SK-N-SH (cell line): ENCODE measurements around the gene LIX1.

ENCODE experiments used
- NFIC ChIP-seq: IDR thresholded peaks from 2 replicates; pipeline ENCODE4 v1.4.0; 2012; ENCODE audit warnings: borderline replicate concordance
- POLR2AphosphoS5 ChIP-seq: IDR thresholded peaks from 2 replicates; pipeline ENCODE4 v1.6.1; 2012; ENCODE audit warnings: low read depth, low read length
- TF ChIP-seq, protein P1 (sequence below): fragments of 200-600 bp; sonication (generic); IDR thresholded peaks from 2 replicates; pipeline ENCODE4 v1.6.1; 2017; ENCODE audit warnings: antibody characterized with exemption, mild to moderate bottlenecking, moderate library complexity

DNA sequence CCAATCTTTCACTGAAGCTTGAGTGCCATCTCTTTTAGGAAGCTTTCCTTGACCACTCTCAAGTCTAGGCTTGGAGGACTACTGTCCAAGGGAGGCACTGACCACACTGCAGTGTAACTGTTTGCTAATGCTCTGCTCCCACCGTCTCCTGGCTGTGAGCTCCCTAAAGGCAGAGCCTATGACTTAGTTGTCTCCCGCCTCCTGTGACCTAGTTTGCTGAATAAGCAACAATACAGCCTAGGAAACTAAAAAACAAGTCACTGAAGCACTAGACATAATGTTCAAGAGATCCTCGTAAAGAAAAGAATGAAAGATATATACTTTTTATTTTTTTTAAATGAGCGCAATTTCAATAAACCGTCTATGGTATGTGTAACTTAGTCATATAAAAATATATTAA is 31.4 kb downstream of the LIX1 start:
- TF ChIP-seq, protein P1, sequence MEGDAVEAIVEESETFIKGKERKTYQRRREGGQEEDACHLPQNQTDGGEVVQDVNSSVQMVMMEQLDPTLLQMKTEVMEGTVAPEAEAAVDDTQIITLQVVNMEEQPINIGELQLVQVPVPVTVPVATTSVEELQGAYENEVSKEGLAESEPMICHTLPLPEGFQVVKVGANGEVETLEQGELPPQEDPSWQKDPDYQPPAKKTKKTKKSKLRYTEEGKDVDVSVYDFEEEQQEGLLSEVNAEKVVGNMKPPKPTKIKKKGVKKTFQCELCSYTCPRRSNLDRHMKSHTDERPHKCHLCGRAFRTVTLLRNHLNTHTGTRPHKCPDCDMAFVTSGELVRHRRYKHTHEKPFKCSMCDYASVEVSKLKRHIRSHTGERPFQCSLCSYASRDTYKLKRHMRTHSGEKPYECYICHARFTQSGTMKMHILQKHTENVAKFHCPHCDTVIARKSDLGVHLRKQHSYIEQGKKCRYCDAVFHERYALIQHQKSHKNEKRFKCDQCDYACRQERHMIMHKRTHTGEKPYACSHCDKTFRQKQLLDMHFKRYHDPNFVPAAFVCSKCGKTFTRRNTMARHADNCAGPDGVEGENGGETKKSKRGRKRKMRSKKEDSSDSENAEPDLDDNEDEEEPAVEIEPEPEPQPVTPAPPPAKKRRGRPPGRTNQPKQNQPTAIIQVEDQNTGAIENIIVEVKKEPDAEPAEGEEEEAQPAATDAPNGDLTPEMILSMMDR = no peak
- TF ChIP-seq POLR2AphosphoS5 = no peak
- TF ChIP-seq NFIC = no peak
